HEK293 (cell line): ENCODE measurements around the gene ELF1.
"Not testable (repeated sequence)": the region's sequence is repeated elsewhere in the genome, so short reads cannot be mapped to it uniquely, and the experiment has no call there.

ENCODE experiments used
- CTCF ChIA-PET: fragments of 350-600 bp; formaldehyde crosslinking; extraction: SDS; loops from one replicate; lab custom pipeline; 2021; ENCODE audit warnings: antibody characterized with exemption; lab: Yijun Ruan, JAX
- POLR2A ChIA-PET: fragments of 300-600 bp; formaldehyde crosslinking; extraction: SDS; loops from one replicate; lab custom pipeline; 2020; ENCODE audit warnings: antibody characterized with exemption, inconsistent platforms; lab: Yijun Ruan, JAX
- H3K27ac ChIP-seq: fragments of 200-500 bp; sonication (Bioruptor generic); 2 replicates; pipeline ENCODE4 v1.5.1; 2014; ENCODE audit warnings: low read depth, low read length, control low read depth, inconsistent platforms; ENCODE audit errors: extremely low read depth
- H3K36me3 ChIP-seq, 2 experiments: fragments of 200-500 bp in 1 of 2; sonication (Bioruptor generic) in 1 of 2; 1 replicate in 1 of 2; 2 replicates in 1 of 2; pipeline ENCODE4 v1.5.1; 2014 to 2017; ENCODE audit warnings: inconsistent platforms in 2 of 2, low read length in 2 of 2; ENCODE audit not compliant: control insufficient read depth in 2 of 2, insufficient read depth in 1 of 2
- H3K4me1 ChIP-seq: fragments of 200-500 bp; sonication (Bioruptor generic); 2 replicates; pipeline ENCODE4 v1.5.1; 2014; ENCODE audit warnings: mild to moderate bottlenecking, low read length, inconsistent platforms; ENCODE audit not compliant: control insufficient read depth, insufficient read depth
- H3K4me3 ChIP-seq: 2 replicates; pipeline ENCODE4 v1.5.1; 2011; ENCODE audit warnings: low read depth, mild to moderate bottlenecking, control low read depth, low read length, moderate library complexity
- H3K9me3 ChIP-seq: fragments of 200-500 bp; sonication (Bioruptor generic); 2 replicates; pipeline ENCODE4 v1.5.1; 2014; ENCODE audit warnings: low read depth, low read length, inconsistent platforms; ENCODE audit not compliant: control insufficient read depth, insufficient read depth
- GFI1B ChIP-seq: fragments of 450-650 bp; formaldehyde crosslinking; IDR thresholded peaks from 2 replicates; pipeline ENCODE4 v1.5.1; 2016; ENCODE audit warnings: missing biosample characterization, missing genetic modification characterization
- HOXC10 ChIP-seq: sonication (generic); formaldehyde crosslinking; IDR thresholded peaks from 2 replicates; pipeline ENCODE4 v1.8.1; 2023; ENCODE audit warnings: mild to moderate bottlenecking, missing genetic modification reagents
- ZNF114 ChIP-seq: fragments of 450-650 bp; formaldehyde crosslinking; IDR thresholded peaks from 2 replicates; pipeline ENCODE4 v1.5.0; 2017; ENCODE audit warnings: missing biosample characterization, missing genetic modification characterization
- ZNF155 ChIP-seq: fragments of 450-650 bp; formaldehyde crosslinking; IDR thresholded peaks from 2 replicates; pipeline ENCODE4 v1.5.1; 2016; ENCODE audit warnings: missing biosample characterization, missing genetic modification characterization
- ZNF184 ChIP-seq: fragments of 450-650 bp; IDR thresholded peaks from 2 replicates; pipeline ENCODE4 v1.5.1; 2018; ENCODE audit warnings: missing biosample characterization, mild to moderate bottlenecking, missing genetic modification characterization
- ZNF221 ChIP-seq: fragments of 450-650 bp; formaldehyde crosslinking; IDR thresholded peaks from 2 replicates; pipeline ENCODE4 v1.5.1; 2017; ENCODE audit warnings: missing biosample characterization, missing genetic modification characterization, borderline replicate concordance
- ZNF23 ChIP-seq: fragments of 450-650 bp; formaldehyde crosslinking; IDR thresholded peaks from 2 replicates; pipeline ENCODE4 v1.5.1; 2016; ENCODE audit warnings: missing biosample characterization, missing genetic modification characterization, borderline replicate concordance
- ZNF394 ChIP-seq: fragments of 450-650 bp; formaldehyde crosslinking; IDR thresholded peaks from 2 replicates; pipeline ENCODE4 v1.5.1; 2016; ENCODE audit warnings: missing biosample characterization, missing genetic modification characterization, mild to moderate bottlenecking, moderate library complexity, borderline replicate concordance
- ZNF416 ChIP-seq: fragments of 450-650 bp; formaldehyde crosslinking; IDR thresholded peaks from 2 replicates; pipeline ENCODE4 v1.5.1; 2016; ENCODE audit warnings: missing biosample characterization, missing genetic modification characterization
- ZNF514 ChIP-seq: fragments of 450-650 bp; formaldehyde crosslinking; IDR thresholded peaks from 2 replicates; pipeline ENCODE4 v1.5.1; 2016; ENCODE audit warnings: missing biosample characterization, missing genetic modification characterization
- ZNF560 ChIP-seq: fragments of 450-650 bp; formaldehyde crosslinking; IDR thresholded peaks from 2 replicates; pipeline ENCODE4 v1.5.1; 2017; ENCODE audit warnings: missing biosample characterization, missing genetic modification characterization, borderline replicate concordance
- ZNF571 ChIP-seq: fragments of 450-650 bp; formaldehyde crosslinking; IDR thresholded peaks from 2 replicates; pipeline ENCODE4 v1.5.0; 2017; ENCODE audit warnings: missing biosample characterization, missing genetic modification characterization
- ZNF624 ChIP-seq: fragments of 450-650 bp; formaldehyde crosslinking; IDR thresholded peaks from 2 replicates; pipeline ENCODE4 v1.5.1; 2017; ENCODE audit warnings: missing biosample characterization, missing genetic modification characterization
- ZNF645 ChIP-seq: fragments of 450-650 bp; formaldehyde crosslinking; IDR thresholded peaks from 2 replicates; pipeline ENCODE4; 2016; ENCODE audit warnings: missing biosample characterization, missing genetic modification characterization
- ZNF768 ChIP-seq: fragments of 450-650 bp; formaldehyde crosslinking; IDR thresholded peaks from 2 replicates; pipeline ENCODE4 v1.5.1; 2018; ENCODE audit warnings: missing biosample characterization, mild to moderate bottlenecking, missing genetic modification characterization
- TF ChIP-seq, protein P1 (sequence below): fragments of 450-650 bp; formaldehyde crosslinking; IDR thresholded peaks from 2 replicates; pipeline ENCODE4 v1.5.1; 2016; ENCODE audit warnings: missing biosample characterization, missing genetic modification characterization
- TF ChIP-seq, protein P2 (sequence below): fragments of 450-650 bp; formaldehyde crosslinking; IDR thresholded peaks from 2 replicates; pipeline ENCODE4 v1.5.1; 2016; ENCODE audit warnings: missing biosample characterization, missing genetic modification characterization, borderline replicate concordance

Gene ELF1

DNA sequence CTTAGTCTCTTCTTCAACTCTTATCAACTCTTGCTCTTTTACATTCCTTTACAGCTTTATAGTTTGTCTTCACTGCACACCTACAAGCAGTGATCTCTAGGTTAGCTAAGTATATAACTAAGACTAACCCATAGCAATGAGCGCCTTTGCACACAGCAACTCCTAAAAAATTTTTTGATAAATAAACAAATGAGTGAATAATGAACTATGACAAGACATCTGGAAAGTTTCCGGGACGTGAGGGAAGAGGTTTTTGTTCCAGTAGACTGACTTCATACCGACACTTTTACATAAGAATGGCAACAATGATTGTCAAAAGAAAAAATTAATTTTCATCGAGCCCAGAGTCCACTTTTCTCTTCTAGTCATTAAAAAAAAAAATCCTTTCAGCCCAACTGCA lies 98.3 kb downstream of the ELF1 start (continued):
- TF ChIP-seq ZNF645 (tag by site-specific recombination), result no peak
- TF ChIP-seq, protein P1, sequence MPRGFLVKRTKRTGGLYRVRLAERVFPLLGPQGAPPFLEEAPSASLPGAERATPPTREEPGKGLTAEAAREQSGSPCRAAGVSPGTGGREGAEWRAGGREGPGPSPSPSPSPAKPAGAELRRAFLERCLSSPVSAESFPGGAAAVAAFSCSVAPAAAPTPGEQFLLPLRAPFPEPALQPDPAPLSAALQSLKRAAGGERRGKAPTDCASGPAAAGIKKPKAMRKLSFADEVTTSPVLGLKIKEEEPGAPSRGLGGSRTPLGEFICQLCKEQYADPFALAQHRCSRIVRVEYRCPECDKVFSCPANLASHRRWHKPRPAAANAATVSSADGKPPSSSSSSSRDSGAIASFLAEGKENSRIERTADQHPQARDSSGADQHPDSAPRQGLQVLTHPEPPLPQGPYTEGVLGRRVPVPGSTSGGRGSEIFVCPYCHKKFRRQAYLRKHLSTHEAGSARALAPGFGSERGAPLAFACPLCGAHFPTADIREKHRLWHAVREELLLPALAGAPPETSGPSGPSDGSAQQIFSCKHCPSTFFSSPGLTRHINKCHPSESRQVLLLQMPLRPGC (tag by site-specific recombination), result no peak
- TF ChIP-seq ZNF571, result no peak

GRCh38 chr13:40919901-40920300 lies 99.2 kb downstream of the ELF1 start:
- H3K4me3 ChIP-seq, CTCF ChIA-PET, H3K9me3 ChIP-seq, POLR2A ChIA-PET, H3K27ac ChIP-seq, H3K36me3 ChIP-seq, H3K4me1 ChIP-seq: not testable (repeated sequence)

DNA sequence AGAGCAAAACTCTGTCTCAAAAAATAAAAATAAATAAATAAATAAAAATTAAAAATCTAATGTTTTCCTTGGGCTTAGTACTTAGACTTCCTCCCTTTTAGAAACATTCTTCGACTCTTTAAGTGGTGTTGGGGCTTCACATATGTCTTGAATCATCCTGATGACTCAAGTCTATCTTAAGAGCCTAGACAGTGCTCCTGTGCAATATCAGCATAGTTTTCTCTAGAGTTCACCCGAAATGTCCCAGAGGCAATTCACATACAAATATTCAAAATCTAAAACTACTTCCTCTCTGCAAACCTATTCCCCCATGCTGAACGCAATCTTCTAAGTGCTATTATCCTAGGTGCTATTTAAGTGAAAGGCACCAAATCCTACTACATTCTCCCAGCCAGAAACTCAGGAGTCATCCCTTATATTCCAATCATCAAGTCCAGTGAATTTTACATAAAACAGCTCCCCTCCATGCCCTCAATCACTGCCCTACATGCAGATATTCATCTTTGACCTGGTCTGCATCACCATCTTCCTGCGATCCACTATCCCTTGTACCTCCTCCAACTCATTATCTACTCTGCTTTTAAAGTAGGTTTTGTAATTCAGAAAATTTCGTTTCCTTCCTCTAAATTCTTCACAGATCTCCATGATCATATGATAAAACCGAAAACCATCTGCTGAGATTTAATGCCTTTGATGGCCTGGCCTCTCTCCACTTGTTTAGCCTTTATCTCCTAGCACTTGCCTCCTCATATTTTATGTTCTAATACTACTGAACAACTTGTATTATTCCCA lies 102.7 kb downstream of the ELF1 start:
- Histone ChIP-seq H3K4me1 (0 out of 2 replicates have a peak, but pooled peaks cover 2% of the 10 kb centered on the region), H3K27ac (no peak overlapping the region), H3K9me3 (no peaks in the 10 kb centered on the region), H3K36me3 (no peaks in the 10 kb centered on the region), H3K4me3 (no peak overlapping the region)
- ChIA-PET POLR2A (no interaction called here), CTCF (no interaction called here)
- TF ChIP-seq ZNF394 (tag by site-specific recombination), result no peak
- TF ChIP-seq, protein P2, sequence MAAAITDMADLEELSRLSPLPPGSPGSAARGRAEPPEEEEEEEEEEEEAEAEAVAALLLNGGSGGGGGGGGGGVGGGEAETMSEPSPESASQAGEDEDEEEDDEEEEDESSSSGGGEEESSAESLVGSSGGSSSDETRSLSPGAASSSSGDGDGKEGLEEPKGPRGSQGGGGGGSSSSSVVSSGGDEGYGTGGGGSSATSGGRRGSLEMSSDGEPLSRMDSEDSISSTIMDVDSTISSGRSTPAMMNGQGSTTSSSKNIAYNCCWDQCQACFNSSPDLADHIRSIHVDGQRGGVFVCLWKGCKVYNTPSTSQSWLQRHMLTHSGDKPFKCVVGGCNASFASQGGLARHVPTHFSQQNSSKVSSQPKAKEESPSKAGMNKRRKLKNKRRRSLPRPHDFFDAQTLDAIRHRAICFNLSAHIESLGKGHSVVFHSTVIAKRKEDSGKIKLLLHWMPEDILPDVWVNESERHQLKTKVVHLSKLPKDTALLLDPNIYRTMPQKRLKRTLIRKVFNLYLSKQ (tag by site-specific recombination), result no peak
- TF ChIP-seq ZNF221 (tag by site-specific recombination), result no peak
- no peak for TF ChIP-seq ZNF184 (tag by site-specific recombination)
- no peak for TF ChIP-seq HOXC10 (CRISPR knock-in tag)
- no peak for TF ChIP-seq ZNF416 (tag by site-specific recombination)
- TF ChIP-seq ZNF768 (tag by site-specific recombination), result no peak
- TF ChIP-seq ZNF23 (tag by site-specific recombination), result no peak
- TF ChIP-seq ZNF560, result no peak
- no peak for TF ChIP-seq ZNF624 (tag by site-specific recombination)
- no peak for TF ChIP-seq ZNF645 (tag by site-specific recombination)
- TF ChIP-seq GFI1B (tag by site-specific recombination), result no peak
- no peak for TF ChIP-seq ZNF155 (tag by site-specific recombination)
- TF ChIP-seq ZNF514 (tag by site-specific recombination), result no peak
- TF ChIP-seq ZNF114, result no peak

DNA sequence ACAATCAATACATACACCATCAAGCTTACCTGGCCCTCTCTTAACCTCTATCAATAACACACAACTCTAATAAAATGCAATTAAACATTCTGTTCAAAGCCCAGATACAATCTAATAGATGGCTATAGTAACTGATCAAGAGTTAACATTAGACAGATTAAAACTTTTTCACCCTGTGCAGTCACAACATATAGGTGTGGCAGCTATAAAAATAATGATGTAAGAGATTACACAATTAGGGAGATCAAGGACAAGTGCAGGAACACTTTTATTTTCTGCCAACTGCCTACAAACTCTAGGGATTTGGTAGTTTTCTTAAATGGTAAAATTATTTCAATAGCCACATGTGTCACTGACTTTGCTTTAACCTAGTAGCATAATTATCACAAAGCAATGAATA lies 104.3 kb downstream of the ELF1 start:
- H3K27ac ChIP-seq, H3K4me3 ChIP-seq, H3K4me1 ChIP-seq, POLR2A ChIA-PET, H3K36me3 ChIP-seq, H3K9me3 ChIP-seq: not testable (repeated sequence)
- CTCF ChIA-PET, result interaction anchor here (0.6 kb wide), 1 partner anchor 165 kb away, joined by 3 read pairs; no protein-coding TSS in a partner anchor
